Body of pancreas (tissue), 4 donors: ENCODE measurements around the gene SMURF2.

Experiments
- POLR2A ChIP-seq, 3 donors: fragments of 450-650 bp; IDR thresholded peaks; one replicate each; pipeline ENCODE4 v1.6.1; 2016; ENCODE audit warnings: antibody characterized with exemption in 3 of 3, mild to moderate bottlenecking in 2 of 3
- TF ChIP-seq, protein P1 (sequence below), 7 experiments: fragments of 450-650 bp in 4 of 7; fragments of 200-600 bp in 3 of 7; sonication (generic) in 3 of 7; IDR thresholded peaks; one replicate each; pipeline ENCODE4 v1.5.1; 2016 to 2019; ENCODE audit warnings: antibody characterized with exemption in 7 of 7

DNA sequence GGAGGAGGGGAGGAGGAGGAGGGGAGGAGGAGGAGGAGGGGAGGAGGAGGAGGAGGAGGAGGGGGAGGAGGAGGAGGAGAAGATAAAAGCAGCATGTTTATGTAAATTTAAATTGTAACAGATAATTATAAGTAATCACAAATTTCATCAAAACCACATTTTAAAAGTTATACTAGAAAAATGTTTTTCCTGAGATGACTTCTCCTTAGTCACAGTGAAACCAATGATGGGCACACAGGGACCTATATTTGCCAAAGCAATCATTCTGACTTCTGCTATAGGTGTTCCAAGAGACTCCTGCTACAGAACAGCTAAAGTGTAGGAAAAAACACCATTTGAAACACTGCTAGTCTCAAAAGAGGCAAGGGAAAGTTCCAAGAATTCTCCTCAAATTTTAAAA lies 88.9 kb downstream of the SMURF2 start:
- TF ChIP-seq, protein P1, sequence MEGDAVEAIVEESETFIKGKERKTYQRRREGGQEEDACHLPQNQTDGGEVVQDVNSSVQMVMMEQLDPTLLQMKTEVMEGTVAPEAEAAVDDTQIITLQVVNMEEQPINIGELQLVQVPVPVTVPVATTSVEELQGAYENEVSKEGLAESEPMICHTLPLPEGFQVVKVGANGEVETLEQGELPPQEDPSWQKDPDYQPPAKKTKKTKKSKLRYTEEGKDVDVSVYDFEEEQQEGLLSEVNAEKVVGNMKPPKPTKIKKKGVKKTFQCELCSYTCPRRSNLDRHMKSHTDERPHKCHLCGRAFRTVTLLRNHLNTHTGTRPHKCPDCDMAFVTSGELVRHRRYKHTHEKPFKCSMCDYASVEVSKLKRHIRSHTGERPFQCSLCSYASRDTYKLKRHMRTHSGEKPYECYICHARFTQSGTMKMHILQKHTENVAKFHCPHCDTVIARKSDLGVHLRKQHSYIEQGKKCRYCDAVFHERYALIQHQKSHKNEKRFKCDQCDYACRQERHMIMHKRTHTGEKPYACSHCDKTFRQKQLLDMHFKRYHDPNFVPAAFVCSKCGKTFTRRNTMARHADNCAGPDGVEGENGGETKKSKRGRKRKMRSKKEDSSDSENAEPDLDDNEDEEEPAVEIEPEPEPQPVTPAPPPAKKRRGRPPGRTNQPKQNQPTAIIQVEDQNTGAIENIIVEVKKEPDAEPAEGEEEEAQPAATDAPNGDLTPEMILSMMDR (IDR thresholded peaks at IDR 0.05) = no peak
- TF ChIP-seq POLR2A (IDR thresholded peaks at IDR 0.05) = no peak
